Mucosa of descending colon (tissue), 3 donors: ENCODE results near the gene GPC4. TPM values are rescaled to one million over a fixed set of nuclear protein-coding genes. Genes with fewer than 3 reads are reported as not detected.

Experiments used
- ATAC-seq: fragments of 200-7000 bp; cut with Tn5 transposase; one replicate; pipeline ENCODE4 v1.9.1; 2020; ENCODE audit warnings: mild to moderate bottlenecking, moderate library complexity
- DNase-seq, 3 donors: peaks; one replicate each; pipeline ENCODE4 v3.0.0-alpha.2; 2020
- H3K36me3 ChIP-seq: fragments of 200-600 bp; one replicate; pipeline ENCODE4 v1.8.0; 2021; ENCODE audit warnings: low read depth, mild to moderate bottlenecking
- H3K4me1 ChIP-seq: fragments of 200-600 bp; one replicate; pipeline ENCODE4 v1.8.0; 2021; ENCODE audit warnings: low read depth, mild to moderate bottlenecking
- H3K4me3 ChIP-seq: fragments of 200-600 bp; one replicate; pipeline ENCODE4 v1.8.0; 2021; ENCODE audit warnings: mild to moderate bottlenecking
- H3K9me3 ChIP-seq: fragments of 200-600 bp; one replicate; pipeline ENCODE4 v1.8.0; 2021; ENCODE audit warnings: mild to moderate bottlenecking
- intact Hi-C, 2 donors: fragments of 100-400 bp; cut with DNase I in 1 of 2; cut with micrococcal nuclease in 1 of 2; formaldehyde crosslinking; loops; one replicate each; pipeline versions ENCODE4 v1.11.0 to v1.11.1; 2022; cut with DNase I, micrococcal nuclease
- total RNA-seq, 3 donors: library from RNA; stranded (reverse); fragmentation: NEBNext Ultra II Directional in 2 of 3; extraction: Animal tissue kit (Norgen Biotek cat#: 25700) in 2 of 3; gene quantifications; one replicate each; pipeline versions ENCODE4 v1.2.1 to v1.2.4, GENCODE V29; 2021 to 2023
- TF ChIP-seq, protein P1 (sequence below): fragments of 200-600 bp; IDR thresholded peaks from one replicate; pipeline ENCODE4 v1.8.0; 2022; ENCODE audit warnings: antibody characterized with exemption, mild to moderate bottlenecking
- donor health status: DM: no; HTN: no; CAD: no; lungs with moderate emphysema.
- donor health status: DM: no; HTN: no; CAD: no.
- donor health status: DM: no; HTN: yes; CAD: no.

The GPC4 gene
- total RNA-seq, 3 donors from 2014 or later, result 12.7 to 33.5 (median 18.4) TPM

GRCh38 chrX:133401536-133401935 is 13.8 kb downstream of the GPC4 start:
- H3K4me1 ChIP-seq, result no peaks in the 10 kb centered on the region
- ATAC-seq (no peak), DNase-seq (no peak)
- intact Hi-C loops, result no loop called here
- no peaks in the 10 kb centered on the region for H3K36me3 ChIP-seq
- TF ChIP-seq, protein P1, sequence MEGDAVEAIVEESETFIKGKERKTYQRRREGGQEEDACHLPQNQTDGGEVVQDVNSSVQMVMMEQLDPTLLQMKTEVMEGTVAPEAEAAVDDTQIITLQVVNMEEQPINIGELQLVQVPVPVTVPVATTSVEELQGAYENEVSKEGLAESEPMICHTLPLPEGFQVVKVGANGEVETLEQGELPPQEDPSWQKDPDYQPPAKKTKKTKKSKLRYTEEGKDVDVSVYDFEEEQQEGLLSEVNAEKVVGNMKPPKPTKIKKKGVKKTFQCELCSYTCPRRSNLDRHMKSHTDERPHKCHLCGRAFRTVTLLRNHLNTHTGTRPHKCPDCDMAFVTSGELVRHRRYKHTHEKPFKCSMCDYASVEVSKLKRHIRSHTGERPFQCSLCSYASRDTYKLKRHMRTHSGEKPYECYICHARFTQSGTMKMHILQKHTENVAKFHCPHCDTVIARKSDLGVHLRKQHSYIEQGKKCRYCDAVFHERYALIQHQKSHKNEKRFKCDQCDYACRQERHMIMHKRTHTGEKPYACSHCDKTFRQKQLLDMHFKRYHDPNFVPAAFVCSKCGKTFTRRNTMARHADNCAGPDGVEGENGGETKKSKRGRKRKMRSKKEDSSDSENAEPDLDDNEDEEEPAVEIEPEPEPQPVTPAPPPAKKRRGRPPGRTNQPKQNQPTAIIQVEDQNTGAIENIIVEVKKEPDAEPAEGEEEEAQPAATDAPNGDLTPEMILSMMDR, result no peak
- no peak overlapping the region for H3K4me3 ChIP-seq
- no peaks in the 10 kb centered on the region for H3K9me3 ChIP-seq

DNA sequence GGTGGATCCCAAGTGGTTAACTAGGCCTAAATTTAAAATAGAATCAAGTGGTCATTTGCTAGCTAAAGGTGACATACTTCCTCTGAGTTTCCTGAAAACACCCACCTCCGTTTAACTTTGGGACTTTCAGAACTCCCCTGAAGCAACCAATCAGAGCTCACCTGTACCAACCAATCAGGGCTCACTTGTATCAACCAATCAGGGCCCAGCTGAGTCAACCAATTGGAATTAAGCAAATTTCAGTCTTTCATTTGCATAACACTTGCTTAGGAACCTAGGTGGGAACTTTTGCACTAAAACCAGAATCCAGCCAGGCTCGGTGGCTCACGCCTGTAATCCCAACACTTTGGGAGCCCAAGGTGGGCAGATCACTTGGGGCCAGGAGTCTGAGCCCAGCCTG is 15.9 kb downstream of the GPC4 start:
- TF ChIP-seq, protein P1, result no peak
- intact Hi-C loops, result no loop called here
- ATAC-seq, result no peak

GRCh38 chrX:133394765-133395164 is 20.5 kb downstream of the GPC4 start:
- TF ChIP-seq, protein P1, result no peak
- DNase-seq (no peak), ATAC-seq (no peak)
- Histone ChIP-seq H3K9me3 (no peaks in the 10 kb centered on the region), H3K4me1 (peaks cover 7% of the 10 kb centered on the region), H3K36me3 (no peaks in the 10 kb centered on the region), H3K4me3 (no peak overlapping the region)
- intact Hi-C loops, result no loop called here

More for the DNA sequence above, 15.9 kb downstream of the GPC4 start:
- DNase-seq, result no peak
- Histone ChIP-seq H3K4me1 (no peaks in the 10 kb centered on the region), H3K9me3 (no peaks in the 10 kb centered on the region), H3K4me3 (no peak overlapping the region), H3K36me3 (no peaks in the 10 kb centered on the region)

DNA sequence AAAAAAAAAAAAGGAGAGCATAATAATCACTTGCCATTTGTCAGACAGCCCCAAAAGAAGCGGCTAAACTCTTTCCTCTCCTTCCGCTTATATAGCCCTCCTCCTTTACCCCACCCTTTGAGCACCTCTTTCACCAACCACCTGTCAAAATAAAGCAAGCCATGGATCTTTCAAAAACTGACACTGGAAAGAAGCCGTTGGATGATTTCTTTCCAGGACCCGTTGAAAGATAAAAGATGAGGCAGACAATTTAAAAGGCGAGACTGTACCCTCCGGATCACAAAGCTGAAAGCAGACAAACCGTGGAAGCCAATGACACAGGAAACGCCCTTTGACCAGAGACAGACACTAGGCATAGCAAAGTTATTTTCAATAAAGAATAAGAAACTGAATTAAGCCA is 22.6 kb downstream of the GPC4 start:
- Histone ChIP-seq H3K4me1 (peaks cover 7% of the 10 kb centered on the region), H3K9me3 (no peaks in the 10 kb centered on the region), H3K36me3 (no peaks in the 10 kb centered on the region), H3K4me3 (no peak overlapping the region)
- DNase-seq (no peak), ATAC-seq (no peak)
- intact Hi-C loops, result no loop called here
- TF ChIP-seq, protein P1, result no peak

DNA sequence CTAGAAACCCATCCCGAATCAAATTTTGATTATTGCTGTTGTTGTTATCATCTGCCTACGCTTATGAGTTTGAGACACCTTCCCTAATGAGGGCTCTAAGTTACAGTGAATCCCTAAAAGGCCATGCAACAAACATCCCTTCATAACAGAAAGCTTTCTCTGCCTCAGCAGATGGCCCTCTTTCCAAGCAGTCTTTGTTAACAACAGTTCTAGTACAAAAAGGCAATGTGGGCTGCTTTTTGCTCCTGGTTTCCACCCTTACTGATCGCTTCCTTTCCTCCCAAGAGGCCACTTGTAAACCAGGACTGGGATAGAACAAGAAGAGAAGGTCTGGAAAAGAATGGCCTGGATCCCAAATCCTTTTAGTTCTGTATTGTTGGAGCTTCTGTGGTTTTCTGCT is 24.2 kb downstream of the GPC4 start:
- Histone ChIP-seq H3K4me3 (no peak overlapping the region), H3K4me1 (peaks cover 7% of the 10 kb centered on the region), H3K9me3 (no peaks in the 10 kb centered on the region), H3K36me3 (no peaks in the 10 kb centered on the region)
- intact Hi-C loops, result no loop called here
- TF ChIP-seq, protein P1, result no peak
- ATAC-seq, result no peak
- no peak for DNase-seq

DNA sequence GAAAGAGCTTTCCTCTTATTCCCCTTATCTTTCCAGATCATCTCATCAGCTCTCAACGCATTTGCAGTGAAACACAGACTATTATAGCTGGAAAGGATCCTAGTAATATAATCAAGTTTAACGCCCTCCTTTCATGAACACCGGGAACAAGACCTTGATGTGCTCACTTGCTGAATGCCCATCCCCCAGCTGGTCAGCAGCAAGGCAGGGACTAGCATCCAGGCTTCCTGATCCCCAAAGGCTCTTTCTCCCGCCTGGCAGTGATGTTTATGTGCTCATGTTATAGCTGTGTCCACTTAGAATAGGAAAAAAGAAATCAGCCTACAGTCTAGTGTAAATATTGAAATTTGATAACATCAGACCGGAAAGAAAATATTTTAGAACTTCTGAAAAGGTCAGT is 24.6 kb downstream of the GPC4 start:
- Histone ChIP-seq H3K9me3 (no peaks in the 10 kb centered on the region), H3K4me1 (peaks cover 7% of the 10 kb centered on the region), H3K36me3 (no peaks in the 10 kb centered on the region), H3K4me3 (no peak overlapping the region)
- TF ChIP-seq, protein P1, result no peak
- ATAC-seq (peak; percentile 69), DNase-seq (peak in 1 of 3 donors; percentile 13)
- intact Hi-C loops, result no loop called here
